ENCODE data around the gene LAMTOR1.

Gene LAMTOR1

GRCh38 chr11:72116019-72116755 lies 13.1 kb upstream of the LAMTOR1 start:
- DNase-seq = no peak

GRCh38 chr11:72114570-72114969 lies 11.5 kb upstream of the LAMTOR1 start:
- DNase-seq = no peak

DNA sequence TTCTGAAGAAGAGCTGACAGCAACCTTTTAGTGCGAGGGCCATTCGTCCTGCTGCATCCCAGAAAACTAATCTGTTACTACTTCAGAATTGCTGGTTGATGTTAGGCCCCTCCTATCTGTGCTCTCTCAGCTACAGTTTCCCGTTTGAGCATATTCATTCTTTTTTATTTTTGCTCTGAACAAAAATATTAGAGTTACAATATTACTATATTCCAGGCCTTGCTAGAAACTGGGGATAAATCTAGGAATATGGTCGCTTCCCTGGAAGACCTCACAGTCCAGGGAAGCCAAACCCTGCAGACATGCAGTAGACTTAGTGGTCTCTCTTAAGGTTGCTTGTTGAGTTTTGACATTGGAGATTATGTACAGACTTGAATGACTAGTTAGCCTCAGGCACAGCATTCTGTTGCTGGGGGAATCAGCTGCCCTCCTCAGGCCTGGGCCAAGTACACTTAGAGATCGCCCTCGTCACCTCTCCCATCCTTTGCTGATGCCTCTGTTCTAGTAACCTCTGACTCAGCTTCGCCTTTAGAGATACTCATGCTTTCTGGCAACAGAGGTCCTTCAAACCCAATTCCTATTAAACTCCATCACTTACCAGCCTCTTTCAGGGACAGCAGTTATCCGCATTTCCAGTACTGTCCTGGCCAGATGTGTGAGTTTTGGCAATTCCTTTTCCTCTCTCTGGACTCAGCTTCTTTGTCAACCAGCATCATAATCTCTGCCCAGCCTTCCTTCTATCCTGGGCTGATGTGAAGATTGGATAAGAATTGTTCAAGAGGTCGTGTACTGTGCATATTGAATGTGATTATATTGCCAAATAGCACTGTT lies 10.1 kb upstream of the LAMTOR1 start:
- DNase-seq = no peak

DNA sequence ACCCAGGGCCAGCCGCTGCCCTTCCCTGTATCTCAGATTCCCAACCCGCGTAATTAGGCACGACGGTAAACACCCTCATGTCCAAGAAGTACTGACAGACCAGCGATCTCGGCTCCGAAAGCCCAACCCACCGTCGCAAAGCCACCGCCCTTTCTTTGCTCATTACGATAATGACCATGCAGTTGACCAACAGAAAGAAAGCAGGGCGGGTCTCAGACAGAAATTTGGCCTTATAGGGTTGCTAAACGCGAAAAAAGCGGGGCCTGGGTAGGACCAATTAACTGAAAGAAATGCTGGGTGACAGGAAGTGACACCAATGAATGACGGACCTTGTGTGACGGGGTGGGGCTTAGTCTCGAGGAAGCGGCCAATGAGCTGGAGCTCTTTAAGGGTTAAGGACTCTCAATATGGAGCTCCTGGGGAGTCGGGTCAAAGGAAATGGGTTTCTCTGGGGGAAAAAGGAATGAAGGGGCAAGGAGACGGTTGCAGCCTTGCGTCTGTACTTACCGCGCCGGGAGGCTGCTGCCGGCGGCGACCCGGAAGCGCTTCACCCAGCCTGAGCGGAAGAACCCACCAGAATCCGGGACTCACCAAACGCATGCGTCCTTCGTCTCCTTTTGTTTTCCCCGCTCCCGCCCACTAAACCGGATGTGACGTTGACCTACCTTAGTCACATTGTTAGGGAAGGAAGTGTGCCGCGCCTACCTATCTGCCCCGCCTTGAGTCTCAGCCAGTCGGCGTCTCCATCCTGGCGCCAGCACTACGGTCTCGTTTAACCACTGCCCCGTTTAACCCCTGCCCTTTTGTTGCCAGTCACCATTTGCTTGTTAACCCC lies 9.3 kb upstream of the LAMTOR1 start, which contains the start of gene ANAPC15:
ANAPC15 (minus strand) TSS at position 553 of the 835 bp plus-strand sequence. CDS start 1,419 bp downstream, outside the sequence.
- DNase-seq = peak; percentile 97

DNA sequence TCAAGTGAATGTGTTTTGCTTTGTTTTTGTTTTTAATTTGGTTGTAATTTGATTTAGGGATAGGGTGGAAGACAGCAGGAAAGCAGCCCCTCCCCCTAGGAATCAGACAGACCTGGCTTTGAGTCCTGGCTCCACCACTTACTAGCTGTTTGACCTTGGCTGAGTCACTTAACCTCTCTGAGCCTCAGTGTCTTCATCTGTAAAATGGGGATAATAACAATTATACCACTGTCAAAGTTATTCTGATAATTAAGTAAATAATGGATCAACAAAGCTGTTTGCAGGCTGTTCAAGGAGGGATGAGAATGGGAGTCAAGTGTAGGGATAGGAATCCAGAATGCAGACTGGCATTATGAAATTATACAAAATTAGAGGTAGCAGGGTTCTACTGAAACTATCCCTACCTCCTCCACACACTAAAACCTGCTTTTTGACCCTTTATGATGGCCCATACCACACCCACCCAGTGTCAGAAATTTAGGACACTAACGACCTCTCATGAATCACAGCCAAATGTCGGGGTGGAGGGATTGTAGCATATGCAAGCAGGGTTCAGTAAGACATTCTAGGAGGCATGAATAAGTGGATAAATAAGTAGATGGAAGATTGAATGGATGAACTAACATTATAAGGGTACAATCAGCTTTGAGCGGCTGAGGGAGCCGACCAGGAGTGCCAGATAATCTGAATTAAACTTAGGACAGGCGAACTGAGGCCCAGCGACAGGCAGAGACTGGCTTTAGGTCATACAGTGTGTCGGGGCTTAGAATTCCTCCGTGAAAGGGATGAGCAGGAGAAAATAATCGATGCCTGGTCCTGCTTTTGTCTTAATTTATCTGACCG lies 8.4 kb upstream of the LAMTOR1 start:
- DNase-seq = no peak

DNA sequence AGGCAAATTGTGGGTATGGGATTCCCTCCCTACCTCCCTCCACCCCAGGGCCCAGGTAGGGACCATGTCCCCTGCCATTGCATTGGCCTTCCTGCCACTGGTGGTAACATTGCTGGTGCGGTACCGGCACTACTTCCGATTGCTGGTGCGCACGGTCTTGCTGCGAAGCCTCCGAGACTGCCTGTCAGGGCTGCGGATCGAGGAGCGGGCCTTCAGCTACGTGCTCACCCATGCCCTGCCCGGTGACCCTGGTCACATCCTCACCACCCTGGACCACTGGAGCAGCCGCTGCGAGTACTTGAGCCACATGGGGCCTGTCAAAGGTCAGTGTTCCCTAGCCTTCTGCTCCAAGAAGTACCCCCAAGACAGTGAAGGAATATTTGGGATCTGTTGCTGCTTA lies 2.8 kb upstream of the LAMTOR1 start, which contains the start of gene TOMT:
TOMT (plus strand) TSS at position 37 of the 400 bp plus-strand sequence; CDS start at position 65, 28 bp downstream.
- DNase-seq = no peak

DNA sequence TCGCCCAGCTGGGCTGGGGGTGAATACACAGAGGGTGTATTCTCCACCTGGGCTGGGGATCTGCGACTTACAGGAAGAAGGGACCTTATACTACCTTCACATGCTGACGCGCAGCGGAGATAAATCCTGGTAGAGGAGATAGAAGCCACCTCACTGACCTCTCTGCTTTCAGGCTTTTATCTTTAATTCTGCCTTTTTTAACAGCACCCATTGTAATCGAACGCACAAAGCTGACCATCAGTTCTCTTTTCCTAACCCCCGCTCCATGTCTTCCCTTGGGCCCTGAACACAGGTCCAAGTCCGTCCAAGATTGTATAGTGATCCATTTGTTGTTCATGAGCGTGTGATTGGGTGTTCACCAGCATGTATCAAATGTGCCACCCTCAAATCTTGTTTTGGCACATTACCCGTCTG lies 664 bp upstream of the LAMTOR1 start:
- no peak for DNase-seq

DNA sequence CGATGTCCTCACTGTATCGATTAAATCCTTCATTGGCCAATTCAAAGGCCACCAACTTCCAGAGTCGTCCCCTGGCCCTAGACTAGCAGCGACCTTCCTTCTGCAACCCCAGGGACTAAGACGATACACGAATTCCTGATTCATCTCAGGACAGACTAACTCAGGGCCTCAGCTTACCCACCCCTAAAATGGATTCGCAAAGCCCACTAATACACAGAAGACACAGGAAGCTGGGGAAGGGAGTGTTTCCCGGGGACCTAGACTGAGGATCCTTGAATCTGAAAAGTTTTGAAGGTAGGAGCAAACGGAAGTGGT lies 509 bp downstream of the LAMTOR1 start:
- no peak for DNase-seq

DNA sequence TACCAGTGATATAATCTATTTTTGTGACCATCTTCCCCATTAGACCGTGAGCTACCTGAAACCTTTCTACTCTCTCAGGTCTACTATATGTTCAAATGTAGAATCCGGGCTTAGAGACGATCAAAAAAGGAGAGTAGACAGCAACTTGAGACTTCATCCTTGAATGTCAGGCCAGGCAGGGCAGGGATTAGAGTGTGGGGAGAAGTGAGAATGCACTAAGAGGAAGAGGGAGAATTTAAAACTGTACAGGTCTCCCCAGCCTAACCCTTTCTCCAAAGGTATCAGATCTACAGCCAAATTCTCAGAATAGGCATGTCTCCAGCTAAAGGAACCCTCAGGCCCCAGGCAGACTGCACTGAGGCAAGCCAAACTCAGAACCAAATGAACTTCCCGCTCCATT lies 935 bp downstream of the LAMTOR1 start:
- DNase-seq = no peak

DNA sequence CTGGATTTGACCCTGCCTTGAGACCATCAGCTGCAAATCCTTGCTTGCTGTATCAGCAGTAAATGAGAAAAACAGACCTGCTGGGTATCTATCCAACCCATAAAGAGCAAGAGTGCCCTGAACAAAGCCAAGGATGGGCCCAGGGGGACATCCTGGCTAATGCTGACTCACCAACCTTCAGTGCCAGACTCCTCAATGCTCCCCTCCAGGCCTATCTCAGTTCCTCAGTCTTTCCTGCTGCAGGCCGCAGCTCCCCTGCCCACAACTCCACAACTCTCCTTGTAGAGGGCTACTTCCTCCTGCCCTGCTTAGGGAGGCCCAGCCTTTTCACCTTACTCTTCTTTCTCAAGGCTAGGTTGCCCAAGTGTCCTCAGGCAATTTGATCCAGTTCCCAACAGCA lies 2.6 kb downstream of the LAMTOR1 start:
- no peak for DNase-seq

GRCh38 chr11:72100009-72100408 lies 3.1 kb downstream of the LAMTOR1 start:
- DNase-seq = no peak

- no peak for DNase-seq
Observed at GRCh38 chr11:72098741-72099140, 4.4 kb downstream of the LAMTOR1 start.

DNA sequence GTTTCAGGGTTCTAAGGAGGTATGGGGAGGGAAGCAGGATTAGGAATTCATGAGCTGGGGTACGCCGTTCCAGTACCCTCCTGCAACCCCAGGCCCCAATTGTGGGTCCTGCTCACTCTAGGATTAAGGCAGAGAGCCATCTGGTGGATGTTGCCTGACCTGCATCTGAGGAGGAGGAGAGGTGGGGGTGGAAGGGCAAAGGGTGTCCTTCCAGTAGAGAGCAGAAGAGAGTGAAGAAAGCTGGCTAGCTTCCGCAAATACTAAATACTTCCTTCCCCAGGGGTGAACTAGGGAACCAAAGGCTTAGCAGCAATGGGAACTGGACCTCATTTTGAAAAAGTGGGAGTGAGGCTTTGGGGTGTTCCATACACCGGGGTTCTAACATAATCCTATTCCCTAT lies 11.8 kb downstream of the LAMTOR1 start:
- DNase-seq = peak; percentile 65

DNA sequence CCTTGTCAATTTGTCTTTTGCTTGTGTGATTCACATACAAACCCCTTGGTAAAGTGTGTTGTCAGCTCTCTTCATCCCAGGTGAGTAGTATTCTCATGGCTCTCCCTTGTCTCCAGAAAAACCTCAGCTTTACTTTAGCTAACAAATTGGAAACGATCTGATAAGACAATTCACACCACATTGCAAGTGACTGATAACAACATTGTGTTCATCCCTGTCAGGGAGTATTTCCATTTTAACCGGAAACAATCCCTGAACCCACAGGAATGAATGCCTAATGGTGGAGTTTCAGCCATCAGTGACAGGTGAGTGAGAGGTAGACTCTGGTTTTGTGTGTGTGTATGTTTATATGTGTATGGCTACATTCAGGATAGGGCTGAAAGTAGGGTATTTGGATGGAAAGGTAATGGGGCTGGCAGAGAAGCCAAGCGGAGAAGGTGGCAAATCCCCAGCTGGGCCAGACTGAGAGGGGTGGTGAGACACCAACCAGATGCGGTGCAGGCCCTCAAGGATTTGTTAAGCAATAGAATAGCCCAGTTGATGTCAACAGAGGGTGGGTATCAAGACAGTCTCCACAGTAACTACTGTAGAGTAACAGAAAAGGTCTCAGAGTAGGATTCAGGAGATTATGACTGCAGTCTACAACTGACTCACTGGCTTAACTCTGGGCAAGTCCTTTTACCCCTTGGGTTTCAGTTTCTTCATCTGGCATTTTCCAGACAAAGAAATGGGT lies 14.9 kb downstream of the LAMTOR1 start:
- no peak for DNase-seq

GRCh38 chr11:72085621-72086351 lies 17.3 kb downstream of the LAMTOR1 start:
- DNase-seq = no peak

GRCh38 chr11:72084965-72085364 lies 18.1 kb downstream of the LAMTOR1 start:
- no peak for DNase-seq

GRCh38 chr11:72084076-72084475 lies 19.0 kb downstream of the LAMTOR1 start:
- no peak for DNase-seq

DNA sequence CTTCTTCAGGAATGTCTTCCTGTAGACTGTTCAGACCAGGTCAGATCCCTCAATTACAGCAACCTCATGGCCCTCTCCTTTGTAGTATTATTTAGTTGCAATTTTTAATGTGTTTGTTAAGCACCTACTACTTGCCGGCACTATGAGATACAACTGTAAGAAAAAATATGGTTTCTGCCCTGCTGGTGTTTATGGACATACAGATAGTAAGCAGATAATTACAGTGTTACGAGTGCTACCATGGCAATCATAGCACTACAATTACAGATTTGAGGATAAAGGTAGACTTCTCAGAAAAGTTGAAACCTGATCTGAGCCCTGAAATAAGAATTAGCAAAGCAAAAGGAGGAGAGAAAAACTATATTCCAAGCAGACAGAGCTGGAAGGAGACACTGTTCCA lies 19.7 kb downstream of the LAMTOR1 start:
- no peak for DNase-seq

GRCh38 chr11:72081821-72082453 lies 21.2 kb downstream of the LAMTOR1 start:
- DNase-seq = no peak

DNA sequence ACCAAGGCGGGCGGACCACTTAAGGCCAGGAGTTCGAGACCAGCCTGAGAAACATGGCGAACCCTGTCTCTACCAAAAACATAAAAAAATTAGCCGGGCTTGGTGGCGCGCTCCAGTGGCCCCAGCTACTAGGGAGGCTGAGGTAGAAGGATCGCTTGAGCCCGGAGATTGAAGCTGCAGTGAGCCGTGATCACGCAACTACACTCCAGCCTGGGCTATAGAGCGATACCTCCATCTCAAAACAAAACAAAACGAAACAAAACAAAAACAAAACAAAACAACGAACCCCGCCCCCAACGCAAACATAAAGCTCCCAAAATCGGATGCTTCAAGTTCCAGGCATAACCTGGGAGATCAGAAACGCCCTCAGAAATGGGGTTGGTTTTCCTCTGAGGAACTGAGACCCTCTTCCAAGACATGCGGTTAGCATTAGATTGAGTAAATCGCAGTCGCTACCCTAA lies 21.9 kb downstream of the LAMTOR1 start:
- no peak for DNase-seq

Measured in activated gamma-delta T cell treated with Interleukin-2 at 50 U/mL for 16 hours (primary cell).